IMR-90 (cell line): ENCODE measurements around the gene ESR2. TPM values are rescaled to one million over a fixed set of nuclear protein-coding genes. Genes with fewer than 3 reads are reported as not detected.

Experiments
- ATAC-seq: fragments of 200-7000 bp; cut with Tn5 transposase; 2 replicates; pipeline ENCODE4 v1.9.1; 2020; ENCODE audit warnings: low read depth, mild to moderate bottlenecking, moderate library complexity
- BruUV-seq: library from RNA; stranded (reverse); fragments of 400-500 nt; replicated peaks from 2 replicates; lab custom pipeline; 2021; lab: Mats Ljungman, UMichigan
- CTCF ChIA-PET: fragments of 300-600 bp; formaldehyde crosslinking; extraction: SDS; loops from one replicate; lab custom pipeline; 2021; ENCODE audit warnings: antibody characterized with exemption; lab: Yijun Ruan, JAX
- POLR2A ChIA-PET: fragments of 300-600 bp; sonication (Branson Sonifier 250); formaldehyde crosslinking; loops from one replicate; lab custom pipeline; 2022; ENCODE audit warnings: antibody characterized with exemption; ENCODE audit not compliant: unreplicated experiment; lab: Charles Lee
- DNase-seq: peaks from one replicate; pipeline ENCODE4 v3.0.0; 2013
- H2AFZ ChIP-seq: replicated peaks from 2 replicates; pipeline ENCODE3; 2013; ENCODE audit warnings: low read length, mild to moderate bottlenecking; ENCODE audit not compliant: poor library complexity
- H2AK5ac ChIP-seq: 2 replicates; pipeline ENCODE4 v1.6.1; 2013; ENCODE audit warnings: low read depth, low read length, inconsistent platforms
- H2AK9ac ChIP-seq: replicated peaks from 2 replicates; pipeline ENCODE3; 2013; ENCODE audit warnings: mild to moderate bottlenecking, low read depth, low read length, moderate library complexity; ENCODE audit not compliant: poor library complexity
- H2BK120ac ChIP-seq: 2 replicates; pipeline ENCODE4 v1.6.1; 2013; ENCODE audit warnings: low read depth, low read length, inconsistent platforms
- H2BK15ac ChIP-seq: 3 replicates; pipeline ENCODE4 v1.6.1; 2013; ENCODE audit warnings: low read depth, low read length, inconsistent platforms
- H2BK20ac ChIP-seq: 2 replicates; pipeline ENCODE4 v1.6.1; 2013; ENCODE audit warnings: low read depth, mild to moderate bottlenecking, inconsistent platforms, low read length, moderate library complexity
- H2BK5ac ChIP-seq: 2 replicates; pipeline ENCODE4 v1.6.1; 2013; ENCODE audit warnings: mild to moderate bottlenecking, low read depth, low read length, inconsistent platforms; ENCODE audit not compliant: poor library complexity, severe bottlenecking
- H3K14ac ChIP-seq: replicated peaks from 2 replicates; pipeline ENCODE4 v1.6.1; 2013; ENCODE audit warnings: low read depth, low read length, inconsistent platforms
- H3K18ac ChIP-seq: 2 replicates; pipeline ENCODE4 v1.6.1; 2013; ENCODE audit warnings: low read depth, low read length, control low read depth
- H3K23ac ChIP-seq: 2 replicates; pipeline ENCODE4 v1.6.1; 2013; ENCODE audit warnings: low read depth, low read length, inconsistent platforms
- H3K27ac ChIP-seq: 2 replicates; pipeline ENCODE4 v1.5.1; 2013; ENCODE audit warnings: mild to moderate bottlenecking, control low read depth, low read length; ENCODE audit not compliant: insufficient read depth
- H3K27me3 ChIP-seq: 2 replicates; pipeline ENCODE4 v1.6.1; 2013; ENCODE audit warnings: low read length; ENCODE audit not compliant: control insufficient read depth, insufficient read depth
- H3K36me3 ChIP-seq: 2 replicates; pipeline ENCODE4 v1.6.1; 2013; ENCODE audit warnings: low read length, mixed read lengths; ENCODE audit not compliant: control insufficient read depth, insufficient read depth
- H3K4ac ChIP-seq: 2 replicates; pipeline ENCODE4 v1.6.1; 2013; ENCODE audit warnings: low read depth, low read length, inconsistent platforms
- H3K4me1 ChIP-seq: 2 replicates; pipeline ENCODE4 v1.6.1; 2013; ENCODE audit warnings: low read length, mixed read lengths; ENCODE audit not compliant: control insufficient read depth, insufficient read depth
- H3K4me2 ChIP-seq: 2 replicates; pipeline ENCODE4 v1.6.1; 2013; ENCODE audit warnings: low read depth, mild to moderate bottlenecking, control low read depth, low read length, moderate library complexity
- H3K4me3 ChIP-seq: 2 replicates; pipeline ENCODE4 v1.5.1; 2013; ENCODE audit warnings: low read depth, mild to moderate bottlenecking, control low read depth, low read length, moderate library complexity; ENCODE audit not compliant: insufficient read depth
- H3K56ac ChIP-seq: 2 replicates; pipeline ENCODE4 v1.6.1; 2013; ENCODE audit warnings: low read length, inconsistent platforms; ENCODE audit not compliant: insufficient read depth; ENCODE audit errors: extremely low read depth
- H3K79me1 ChIP-seq, 2 experiments: 2 replicates each; pipeline ENCODE4 v1.6.1; 2013; ENCODE audit warnings: low read length in 2 of 2, inconsistent platforms in 1 of 2, low read depth in 1 of 2
- H3K9ac ChIP-seq: 2 replicates; pipeline ENCODE4 v1.6.1; 2013; ENCODE audit warnings: low read depth, low read length, control low read depth
- H3K9me1 ChIP-seq: 2 replicates; pipeline ENCODE4 v1.6.1; 2013; ENCODE audit warnings: low read length, inconsistent platforms; ENCODE audit not compliant: insufficient read depth
- H3K9me3 ChIP-seq: 2 replicates; pipeline ENCODE4 v1.6.1; 2013; ENCODE audit warnings: low read length; ENCODE audit not compliant: control insufficient read depth, insufficient read depth
- H4K20me1 ChIP-seq: 2 replicates; pipeline ENCODE4 v1.6.1; 2013; ENCODE audit warnings: low read length, inconsistent platforms; ENCODE audit not compliant: insufficient read depth
- H4K5ac ChIP-seq: 2 replicates; pipeline ENCODE4 v1.6.1; 2013; ENCODE audit warnings: mild to moderate bottlenecking, low read depth, low read length, control low read depth
- H4K8ac ChIP-seq, 2 experiments: 2 replicates each; pipeline ENCODE4 v1.6.1; 2013; ENCODE audit warnings: low read depth in 2 of 2, low read length in 2 of 2, control low read depth in 1 of 2, inconsistent platforms in 1 of 2
- H4K91ac ChIP-seq: 2 replicates; pipeline ENCODE4 v1.6.1; 2013; ENCODE audit warnings: low read depth, low read length, inconsistent platforms; ENCODE audit not compliant: insufficient read depth
- BHLHE40 ChIP-seq: fragments of 150-350 bp; IDR thresholded peaks from 2 replicates; pipeline ENCODE4 v1.6.1; 2016; ENCODE audit warnings: mild to moderate bottlenecking, low read depth, low read length
- CEBPB ChIP-seq: IDR thresholded peaks from 2 replicates; pipeline ENCODE4 v1.6.1; 2012; ENCODE audit warnings: low read depth, low read length, improper control_type of control experiment
- CHD1 ChIP-seq: IDR thresholded peaks from 2 replicates; pipeline ENCODE4 v1.6.1; 2012; ENCODE audit warnings: low read depth, low read length, improper control_type of control experiment
- CTCF ChIP-seq: conservative IDR thresholded peaks from 2 replicates; pipeline ENCODE4 v1.5.1; 2012; ENCODE audit warnings: mild to moderate bottlenecking, low read depth, low read length, improper control_type of control experiment
- ELK1 ChIP-seq: fragments of 150-350 bp; IDR thresholded peaks from 2 replicates; pipeline ENCODE4 v1.6.1; 2016; ENCODE audit warnings: low read depth, mild to moderate bottlenecking, low read length, moderate library complexity, borderline replicate concordance
- FOS ChIP-seq: fragments of 150-350 bp; IDR thresholded peaks from 2 replicates; pipeline ENCODE4 v1.6.1; 2016; ENCODE audit warnings: low read depth, low read length
- MAFK ChIP-seq: IDR thresholded peaks from 2 replicates; pipeline ENCODE4 v1.6.1; 2012; ENCODE audit warnings: low read depth, low read length, improper control_type of control experiment
- MAZ ChIP-seq: IDR thresholded peaks from 2 replicates; pipeline ENCODE4 v1.6.1; 2012; ENCODE audit warnings: low read depth, mild to moderate bottlenecking, low read length, improper control_type of control experiment, moderate library complexity, borderline replicate concordance
- MXI1 ChIP-seq: IDR thresholded peaks from 2 replicates; pipeline ENCODE4 v1.6.1; 2012; ENCODE audit warnings: low read depth, mild to moderate bottlenecking, low read length, moderate library complexity, borderline replicate concordance
- NFE2L2 ChIP-seq: fragments of 150-350 bp; IDR thresholded peaks from 2 replicates; pipeline ENCODE4 v1.6.1; 2016; ENCODE audit warnings: low read depth, mild to moderate bottlenecking, low read length
- POLR2A ChIP-seq: IDR thresholded peaks from 2 replicates; pipeline ENCODE4 v1.6.1; 2012; ENCODE audit warnings: mild to moderate bottlenecking, low read depth, low read length
- RAD21 ChIP-seq: IDR thresholded peaks from 2 replicates; pipeline ENCODE4 v1.6.1; 2012; ENCODE audit warnings: low read length, improper control_type of control experiment
- RCOR1 ChIP-seq: IDR thresholded peaks from 2 replicates; pipeline ENCODE4 v1.6.1; 2012; ENCODE audit warnings: mild to moderate bottlenecking, low read length, improper control_type of control experiment; ENCODE audit not compliant: insufficient replicate concordance
- RFX5 ChIP-seq: IDR thresholded peaks from 2 replicates; pipeline ENCODE4 v1.8.0; 2012; ENCODE audit warnings: low read depth, mild to moderate bottlenecking, low read length, moderate library complexity
- SMC3 ChIP-seq: fragments of 150-350 bp; IDR thresholded peaks from 2 replicates; pipeline ENCODE4 v1.6.1; 2016; ENCODE audit warnings: low read depth, mild to moderate bottlenecking, antibody characterized with exemption, low read length, moderate library complexity
- USF2 ChIP-seq: fragments of 150-350 bp; IDR thresholded peaks from 2 replicates; pipeline ENCODE4 v1.6.1; 2017; ENCODE audit warnings: mild to moderate bottlenecking, antibody characterized with exemption, low read length, low read depth
- WGBS, 2 experiments: methylation state at CpG; one replicate each; pipeline versions ENCODE4 v1.1.5 to v1.1.7; 2013; ENCODE audit warnings: missing lambda C conversion rate in 2 of 2; ENCODE audit not compliant: insufficient read length in 1 of 2; ENCODE audit errors: extremely low coverage in 2 of 2; 5-methylcytosine and 5-hydroxymethylcytosine counted together
- dilution Hi-C: fragments of 300-500 bp; cut with HindIII; formaldehyde crosslinking; loops from one replicate; pipeline ENCODE4 v1.14.3; 2018; ENCODE audit warnings: low sequenced_read_pairs; ENCODE audit not compliant: unreplicated experiment
- in situ Hi-C: fragments of 300-500 bp; cut with MboI; formaldehyde crosslinking; loops from 3 replicates; pipeline ENCODE4 v1.14.3; 2019; ENCODE audit warnings: low sequenced_read_pairs, inconsistent platforms, mixed read lengths
- intact Hi-C: fragments of 100-400 bp; cut with micrococcal nuclease; formaldehyde crosslinking; loops from 2 replicates; pipeline ENCODE4 v1.10.0; 2022
- polyA plus RNA-seq, 3 experiments: library from polyadenylated mRNA; depleted of rRNA; stranded (reverse); fragments of >200 nt; gene quantifications; 2 replicates each; pipeline ENCODE4 v1.2.3, GENCODE V29; 2012; ENCODE audit warnings: low replicate concordance in 1 of 3
- total RNA-seq: library from RNA; depleted of rRNA; stranded (reverse); fragments of >200 nt; gene quantifications from 2 replicates; pipeline ENCODE4 v1.2.3, GENCODE V29; 2012

Gene ESR2
- total and polyA plus RNA-seq, 2 of the 4 experiments (the other 2 are of a cell fraction) = under 0.01 to 0.03 TPM

- H3K9ac ChIP-seq = no peak overlapping the region
- H3K56ac ChIP-seq = no peak overlapping the region
- H3K4me3 ChIP-seq = no peak overlapping the region
- H3K23ac ChIP-seq = no peak overlapping the region
- no peak overlapping the region for H3K4ac ChIP-seq
- no peak overlapping the region for H4K91ac ChIP-seq
- no peak overlapping the region for H3K14ac ChIP-seq
- H2BK15ac ChIP-seq = no peak overlapping the region
- no peaks in the 10 kb centered on the region; the same call in 1 of the 2 replicates for H3K9me1 ChIP-seq
- dilution Hi-C loops (no loop called here), intact Hi-C loops (no loop called here), in situ Hi-C loops (no loop called here)
- DNase-seq (no peak), ATAC-seq (no peak)
- no TSS peak for BruUV-seq
- H3K9me3 ChIP-seq = no peaks in the 10 kb centered on the region
- no peak overlapping the region for H2BK120ac ChIP-seq
- no peak overlapping the region for H2BK5ac ChIP-seq
- no peak overlapping the region for H2AK9ac ChIP-seq
- H3K18ac ChIP-seq = no peak overlapping the region
- no peak overlapping the region for H2AK5ac ChIP-seq
- no peak overlapping the region for H2BK20ac ChIP-seq
- no peaks in the 10 kb centered on the region for H3K79me1 ChIP-seq
- H3K36me3 ChIP-seq = no peaks in the 10 kb centered on the region; the same call in 1 of the 2 replicates
- TF ChIP-seq RAD21 (no peak), RFX5 (no peak), POLR2A (no peak), USF2 (no peak), CTCF (no peak), NFE2L2 (no peak), RCOR1 (no peak), BHLHE40 (no peak), ELK1 (no peak), CEBPB (no peak), MXI1 (no peak), MAZ (no peak), MAFK (no peak), FOS (no peak), SMC3 (no peak), CHD1 (no peak)
- no peak overlapping the region for H3K27ac ChIP-seq
- H4K8ac ChIP-seq = no peak overlapping the region
- peaks cover 5% of the 10 kb centered on the region; the same call in 1 of the 2 replicates for H3K4me1 ChIP-seq
- H4K20me1 ChIP-seq = no peaks in the 10 kb centered on the region
- no peaks in the 10 kb centered on the region for H3K27me3 ChIP-seq
- no peak overlapping the region for H3K4me2 ChIP-seq
- WGBS, 2 experiments = 100% methylated on average over 1 of the region's 7 CpGs; no CpG with 5 or more reads in 1 of the 2 experiments
- ChIA-PET CTCF (no interaction called here), POLR2A (no interaction called here)
- no peak overlapping the region for H2AFZ ChIP-seq
- no peak overlapping the region for H4K5ac ChIP-seq
Observed at GRCh38 chr14:64201296-64201695, 92.9 kb downstream of the ESR2 start.
